ENCODE measurements around the gene GPR68.
"Not testable (repeated sequence)": the region's sequence is repeated elsewhere in the genome, so short reads cannot be mapped to it uniquely, and the experiment has no call there.

Gene GPR68

GRCh38 chr14:91246051-91246852, 1.7 kb upstream of the GPR68 start:
- Histone ChIP-seq H3K9ac (no peak overlapping the region), H3K27me3 (ENCODE audit: control insufficient read depth, insufficient read depth, low read length) (no peaks in the 10 kb centered on the region), H3K79me2 (no peaks in the 10 kb centered on the region), H3K9me3 (ENCODE audit: control insufficient read depth, low read length) (no peaks in the 10 kb centered on the region), H3K4me2 (ENCODE audit: low read length) (no peak overlapping the region), H3K4me1 (no peaks in the 10 kb centered on the region), H3K27ac (no peak overlapping the region), H2AFZ (no peak overlapping the region), H3K4me3 (ENCODE audit: low read depth, low read length) (no peak overlapping the region), H3K36me3 (ENCODE audit: control insufficient read depth, insufficient read depth, low read length) (no peaks in the 10 kb centered on the region)
- no peak for TF ChIP-seq CTCF (IDR thresholded peaks at IDR 0.05)

DNA sequence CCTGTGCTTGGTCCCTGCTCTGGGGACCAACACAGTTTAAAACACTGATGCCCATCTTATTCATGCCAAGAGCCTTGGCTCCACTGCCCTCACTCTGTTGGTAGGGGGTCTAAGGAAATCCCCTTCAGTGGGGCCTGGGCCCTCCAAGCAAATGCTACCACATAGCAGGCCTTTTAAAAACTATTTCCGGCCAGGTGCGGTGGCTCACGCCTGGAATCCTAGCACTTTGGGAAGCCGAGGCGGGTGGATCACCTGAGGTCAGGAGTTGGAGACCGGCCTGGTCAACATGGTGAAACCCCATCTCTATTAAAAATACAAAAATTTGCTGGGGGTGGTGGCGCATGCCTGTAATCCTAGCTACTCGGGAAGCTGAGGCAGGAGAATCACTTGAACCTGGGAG, 1.1 kb upstream of the GPR68 start:
- not testable (repeated sequence) for H3K9ac ChIP-seq; H2AFZ ChIP-seq; H3K79me2 ChIP-seq; H3K36me3 ChIP-seq (ENCODE audit: control insufficient read depth, insufficient read depth, low read length); H3K4me1 ChIP-seq; H3K27me3 ChIP-seq (ENCODE audit: control insufficient read depth, insufficient read depth, low read length); H3K27ac ChIP-seq; H3K9me3 ChIP-seq (ENCODE audit: control insufficient read depth, low read length); H3K4me2 ChIP-seq (ENCODE audit: low read length); H3K4me3 ChIP-seq (ENCODE audit: low read depth, low read length)

DNA sequence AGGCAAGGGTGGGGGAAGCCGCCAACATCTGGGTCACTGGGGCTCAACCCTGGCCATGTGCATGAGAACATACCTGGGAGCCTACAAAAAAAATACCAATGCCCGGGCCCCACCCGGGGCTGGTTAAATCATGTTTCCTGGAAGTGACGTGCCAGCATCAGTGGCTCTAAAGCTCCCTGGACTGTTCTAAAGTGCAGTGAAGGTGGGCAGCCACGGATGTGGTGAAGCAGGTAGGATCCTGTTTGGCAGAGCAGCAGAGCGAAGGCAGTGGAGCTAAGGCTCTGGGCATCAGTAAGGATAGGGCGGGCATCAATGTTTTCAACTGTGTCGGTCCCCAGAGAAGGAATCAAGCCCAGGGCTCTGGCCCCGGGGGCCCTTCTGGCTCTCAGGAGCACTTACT, 525 bp upstream of the GPR68 start:
- Histone ChIP-seq H3K9ac (no peak overlapping the region), H2AFZ (no peak overlapping the region), H3K4me1 (no peaks in the 10 kb centered on the region), H3K27me3 (ENCODE audit: control insufficient read depth, insufficient read depth, low read length) (no peaks in the 10 kb centered on the region), H3K4me2 (ENCODE audit: low read length) (no peak overlapping the region), H3K9me3 (ENCODE audit: control insufficient read depth, low read length) (no peaks in the 10 kb centered on the region), H3K4me3 (ENCODE audit: low read depth, low read length) (no peak overlapping the region), H3K79me2 (no peaks in the 10 kb centered on the region), H3K27ac (no peak overlapping the region), H3K36me3 (ENCODE audit: control insufficient read depth, insufficient read depth, low read length) (no peaks in the 10 kb centered on the region)
- no peak for TF ChIP-seq CTCF (IDR thresholded peaks at IDR 0.05)

GRCh38 chr14:91243074-91243471, 1.4 kb downstream of the GPR68 start:
- Histone ChIP-seq H3K4me3 (ENCODE audit: low read depth, low read length) (no peak overlapping the region), H3K4me2 (ENCODE audit: low read length) (no peak overlapping the region), H3K27ac (no peak overlapping the region), H3K9ac (no peak overlapping the region), H3K4me1 (no peaks in the 10 kb centered on the region), H3K36me3 (ENCODE audit: control insufficient read depth, insufficient read depth, low read length) (no peaks in the 10 kb centered on the region), H3K9me3 (ENCODE audit: control insufficient read depth, low read length) (no peaks in the 10 kb centered on the region), H2AFZ (no peak overlapping the region), H3K79me2 (no peaks in the 10 kb centered on the region), H3K27me3 (ENCODE audit: control insufficient read depth, insufficient read depth, low read length) (no peaks in the 10 kb centered on the region)
- no peak for TF ChIP-seq CTCF (IDR thresholded peaks at IDR 0.05)

- Histone ChIP-seq H3K79me2 (no peaks in the 10 kb centered on the region), H3K9me3 (ENCODE audit: control insufficient read depth, low read length) (no peaks in the 10 kb centered on the region), H2AFZ (no peak overlapping the region), H3K27me3 (ENCODE audit: control insufficient read depth, insufficient read depth, low read length) (no peaks in the 10 kb centered on the region), H3K36me3 (ENCODE audit: control insufficient read depth, insufficient read depth, low read length) (no peaks in the 10 kb centered on the region), H3K27ac (no peak overlapping the region), H3K4me2 (ENCODE audit: low read length) (no peak overlapping the region), H3K9ac (no peak overlapping the region), H3K4me1 (no peaks in the 10 kb centered on the region), H3K4me3 (ENCODE audit: low read depth, low read length) (no peak overlapping the region)
- TF ChIP-seq CTCF (IDR thresholded peaks at IDR 0.05): no peak
Observed at GRCh38 chr14:91242635-91243034, 1.9 kb downstream of the GPR68 start.

Measured in parathyroid adenoma (tissue), 2 donors.